Left kidney (tissue), 8 donors: Measurements from ENCODE around the gene KRT77. TPM values are rescaled to one million over a fixed set of nuclear protein-coding genes. Genes with fewer than 3 reads are reported as not detected.
"Not testable (repeated sequence)": the region's sequence is repeated elsewhere in the genome, so short reads cannot be mapped to it uniquely, and the experiment has no call there.

Source experiments
- DNase-seq: peaks from one replicate; pipeline ENCODE4 v3.0.0-alpha.2; 2013
- long read RNA-seq, 8 donors: transcript quantifications; one replicate each; lab custom pipeline, GENCODE V29; 2026
- polyA plus RNA-seq: library from polyadenylated mRNA; unstranded; fragments of 120-200 nt; gene quantifications from one replicate; pipeline ENCODE4 v1.2.1, GENCODE V29; 2013; ENCODE audit not compliant: insufficient read length

Gene KRT77
- polyA plus RNA-seq, result not detected
- long read RNA-seq, donor 1, result 0 reads
- long read RNA-seq, donor 2, result 0 reads
- long read RNA-seq, donor 3, result 0 reads
- long read RNA-seq, donor 4, result 0 reads
- long read RNA-seq, donor 5, result 0 reads
- long read RNA-seq, donor 6, result 0 reads
- long read RNA-seq, donor 7, result 0 reads
- long read RNA-seq, donor 8, result 0 reads

GRCh38 chr12:52703424-52703823, at the start of gene KRT77:
Gene KRT77 (minus strand): TSS chr12:52703524. CDS start chr12:52703434, 90 bp downstream.
- DNase-seq, result no peak

DNA sequence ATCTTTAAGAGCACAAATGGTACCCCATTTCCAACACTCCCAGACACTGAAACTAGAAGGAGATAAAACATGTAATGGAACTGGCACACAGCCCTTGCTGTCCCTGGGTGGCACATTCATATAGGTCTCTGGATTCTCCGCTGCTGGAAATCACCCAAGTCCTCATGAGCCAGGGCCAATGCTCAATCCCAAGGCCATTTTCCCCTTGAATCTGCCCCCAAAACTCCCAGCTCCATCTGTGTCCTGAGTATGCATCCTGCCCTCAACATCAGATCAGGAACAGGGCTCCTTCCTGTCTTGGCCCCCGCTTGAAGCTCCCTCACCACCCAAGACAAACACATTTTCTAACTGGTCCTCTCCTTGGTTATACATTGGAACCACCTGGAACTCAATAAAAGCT, 49.2 kb upstream of the KRT77 start:
- DNase-seq, result no peak

- DNase-seq, result no peak
Measured at GRCh38 chr12:52751795-52752194, 48.5 kb upstream of the KRT77 start.

DNA sequence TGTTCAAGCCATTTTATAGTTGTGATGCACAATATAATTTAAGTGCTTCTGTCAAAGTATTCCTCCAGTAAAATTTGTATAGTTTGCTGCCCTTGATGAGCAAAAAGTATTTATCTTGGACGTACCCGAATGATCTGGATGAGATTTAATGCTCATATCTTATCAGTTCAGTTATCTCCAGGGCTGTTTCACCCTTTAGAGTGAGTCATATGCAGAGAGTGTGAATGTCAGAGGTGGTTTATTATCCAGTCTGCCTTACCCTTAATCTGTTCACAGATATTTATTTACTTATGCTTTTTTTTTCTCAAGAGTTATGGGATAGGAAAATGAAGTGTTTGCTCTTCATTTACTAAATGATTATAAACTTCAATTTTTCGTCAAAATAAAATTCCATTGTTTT, 47.2 kb upstream of the KRT77 start:
- DNase-seq, result not testable (repeated sequence)

DNA sequence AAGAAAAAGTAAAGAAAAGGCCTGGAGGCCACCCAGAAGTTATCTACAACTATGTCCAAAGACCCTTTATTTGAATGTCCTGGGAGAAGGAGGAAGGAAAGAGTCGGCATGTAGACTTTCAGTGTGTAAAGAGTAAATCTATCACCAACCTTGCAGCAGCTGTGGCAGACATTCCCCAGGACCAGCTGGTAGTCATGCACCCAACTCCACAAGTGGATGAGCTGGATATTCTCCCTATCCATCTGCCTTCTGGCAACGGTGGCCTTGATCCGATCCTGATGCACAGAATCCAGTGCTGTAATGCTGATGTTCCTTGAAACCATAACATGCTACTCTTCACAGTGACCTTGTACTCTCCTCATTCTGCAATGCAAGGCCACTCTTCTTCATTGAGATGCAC, 46.5 kb upstream of the KRT77 start:
- DNase-seq, result no peak

- no peak for DNase-seq
Measured at GRCh38 chr12:52748578-52748977, 45.3 kb upstream of the KRT77 start.

DNA sequence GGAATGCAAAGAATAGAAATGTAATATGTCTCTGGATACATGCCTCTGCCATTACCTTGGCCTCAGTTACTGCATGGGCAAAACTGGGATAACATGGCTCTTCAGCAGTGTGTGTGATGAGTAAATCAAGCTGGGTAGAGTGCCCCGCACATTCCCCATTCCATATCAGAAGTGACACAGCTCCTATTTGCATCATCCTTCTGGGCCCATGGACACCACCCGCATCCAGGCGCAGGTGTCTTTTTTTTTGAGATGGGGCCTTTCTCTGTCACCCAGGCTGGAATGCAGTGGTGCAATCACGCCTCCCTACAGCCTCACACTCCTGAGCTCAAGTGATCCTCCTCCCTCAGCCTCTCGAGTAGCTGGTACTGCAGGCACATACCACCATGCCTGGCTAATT, 42.2 kb upstream of the KRT77 start:
- no peak for DNase-seq

DNA sequence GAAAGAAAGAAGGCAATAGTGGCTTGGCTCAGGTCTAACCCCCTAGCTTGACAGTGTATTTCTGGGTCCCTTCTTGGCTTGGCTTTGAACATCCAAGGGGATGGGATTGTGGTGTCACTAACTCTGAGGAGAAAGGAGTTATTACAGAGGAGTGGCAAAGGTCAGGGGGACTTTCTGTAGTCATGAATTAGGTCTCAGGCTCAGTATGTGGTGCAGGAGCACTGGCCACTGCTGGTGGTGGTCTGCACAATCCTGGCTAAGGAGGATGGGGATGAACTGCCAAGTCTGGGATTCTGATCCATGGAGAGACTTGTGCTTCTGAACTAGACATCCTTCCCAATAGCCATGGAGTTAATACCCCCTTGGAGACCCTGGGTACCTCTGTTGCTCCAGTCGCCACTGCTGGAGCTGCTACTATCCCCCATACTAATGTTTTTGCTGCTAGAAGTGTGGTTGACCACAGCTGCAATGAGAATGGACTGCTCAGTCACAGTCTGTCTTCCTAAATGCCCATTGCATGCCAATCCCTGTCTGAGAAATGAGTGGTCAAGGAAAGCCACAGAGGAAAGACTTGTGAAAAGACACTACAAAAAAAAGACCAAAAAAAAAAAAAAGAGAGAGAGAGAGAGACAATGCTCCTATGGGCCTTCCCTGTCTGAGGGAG, 41.3 kb upstream of the KRT77 start:
- DNase-seq, result no peak

GRCh38 chr12:52742822-52743457, 39.6 kb upstream of the KRT77 start:
- no peak for DNase-seq

DNA sequence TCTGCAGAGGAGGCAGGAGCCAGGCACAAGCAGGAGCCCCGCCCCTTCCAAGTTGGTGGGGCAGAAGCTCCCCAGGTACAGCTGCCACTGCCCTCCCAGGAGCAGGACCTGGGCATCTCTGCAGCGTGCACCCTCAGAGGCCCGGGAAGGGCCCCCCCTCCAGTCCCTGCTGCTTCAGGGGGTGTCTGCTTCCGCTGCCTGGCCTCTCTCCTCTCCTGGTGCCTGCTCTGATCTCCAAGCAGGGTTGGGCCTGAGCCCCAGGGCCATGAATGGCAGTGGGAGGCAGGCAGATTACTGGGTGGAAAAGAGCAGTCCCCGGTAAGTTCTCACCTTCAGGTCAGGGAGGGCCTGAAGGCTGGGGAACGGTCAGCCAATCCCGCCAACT, 38.9 kb upstream of the KRT77 start:
- no peak for DNase-seq

GRCh38 chr12:52741375-52742195, 38.3 kb upstream of the KRT77 start:
- peak; percentile 79 for DNase-seq

GRCh38 chr12:52740584-52740983, 37.3 kb upstream of the KRT77 start:
- no peak for DNase-seq

GRCh38 chr12:52739963-52740362, 36.6 kb upstream of the KRT77 start:
- no peak for DNase-seq

GRCh38 chr12:52735816-52736632, 32.7 kb upstream of the KRT77 start:
- DNase-seq, result no peak

DNA sequence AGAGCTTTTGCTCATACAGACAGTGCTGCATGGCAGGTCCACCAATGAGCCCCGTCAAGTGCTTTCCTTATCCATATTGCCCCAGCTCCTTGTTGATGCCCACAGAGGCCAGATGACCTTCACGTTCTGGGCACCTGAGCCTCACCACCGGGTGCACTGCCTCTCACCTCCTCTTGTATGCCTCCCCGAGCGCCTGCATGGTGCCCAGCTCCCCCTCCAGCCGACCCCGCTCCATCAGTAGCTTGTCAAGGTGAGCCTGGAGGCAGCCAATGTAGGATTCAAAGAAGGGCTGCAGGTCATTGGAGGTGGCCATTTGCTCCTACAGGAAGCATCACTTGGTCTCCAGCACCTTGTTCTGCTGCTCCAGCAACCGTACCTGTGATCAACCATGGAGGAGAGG, 31.8 kb upstream of the KRT77 start:
- no peak for DNase-seq

DNA sequence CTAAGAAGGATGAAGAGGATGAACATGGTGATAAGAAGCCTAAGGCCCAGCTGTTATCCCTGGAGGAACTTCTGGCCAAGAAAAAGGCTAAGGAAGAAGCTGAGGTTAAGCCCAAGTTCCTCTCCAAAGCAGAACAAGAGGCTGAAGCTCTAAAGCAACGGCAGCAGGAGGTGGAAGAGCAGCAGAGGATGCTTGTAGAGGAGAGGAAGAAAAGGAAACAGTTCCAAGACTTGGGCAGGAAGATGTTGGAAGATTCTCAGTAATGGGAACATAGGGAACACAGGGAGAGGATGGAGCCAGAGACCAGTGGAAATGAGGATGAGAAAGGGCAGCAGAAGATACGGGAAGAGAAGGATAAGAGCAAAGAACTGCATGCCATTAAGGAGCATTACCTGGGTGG, 27.5 kb upstream of the KRT77 start:
- no peak for DNase-seq

DNA sequence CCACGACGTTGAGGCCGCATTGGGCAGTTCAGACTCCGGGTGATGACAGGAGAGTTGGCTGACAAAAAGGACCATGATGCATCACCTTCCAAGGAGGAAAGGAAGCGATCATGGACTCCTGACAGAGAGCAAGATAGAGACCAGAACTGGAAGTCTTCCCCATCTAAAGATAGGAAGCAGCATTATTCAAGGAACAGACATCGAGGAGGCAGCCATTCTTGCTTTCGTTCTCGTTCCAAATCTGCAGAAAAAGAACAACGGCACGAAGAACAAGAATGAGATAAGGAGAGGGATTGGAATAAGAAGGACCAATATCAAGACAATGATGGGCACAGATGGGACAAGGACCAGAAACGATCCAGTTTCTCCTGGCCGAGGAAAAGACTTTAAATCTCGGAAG, 27.1 kb upstream of the KRT77 start:
- DNase-seq, result no peak

- DNase-seq, result no peak
Measured at GRCh38 chr12:52729147-52729546, 25.8 kb upstream of the KRT77 start.

GRCh38 chr12:52728374-52728773, 25.1 kb upstream of the KRT77 start:
- no peak for DNase-seq

DNA sequence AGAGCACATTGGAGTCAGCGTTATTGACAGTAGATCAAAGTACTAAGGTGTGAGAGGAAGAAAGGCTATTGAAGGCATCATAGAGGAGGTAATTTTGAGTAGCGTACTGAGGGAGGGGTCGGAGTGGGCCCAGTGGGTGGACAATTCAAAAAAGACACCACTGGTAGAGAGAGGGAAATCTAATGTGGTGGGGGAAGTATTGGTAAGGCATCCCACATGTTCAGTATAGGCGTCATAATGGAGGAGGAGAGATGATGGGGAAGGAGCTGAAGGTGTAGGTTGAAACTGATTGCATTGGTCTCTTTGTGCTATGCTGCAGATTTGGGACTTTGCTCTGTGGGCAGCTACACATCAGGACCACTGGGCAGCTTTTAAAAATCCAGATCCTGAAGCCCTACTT, 23.7 kb upstream of the KRT77 start:
- DNase-seq, result no peak

DNA sequence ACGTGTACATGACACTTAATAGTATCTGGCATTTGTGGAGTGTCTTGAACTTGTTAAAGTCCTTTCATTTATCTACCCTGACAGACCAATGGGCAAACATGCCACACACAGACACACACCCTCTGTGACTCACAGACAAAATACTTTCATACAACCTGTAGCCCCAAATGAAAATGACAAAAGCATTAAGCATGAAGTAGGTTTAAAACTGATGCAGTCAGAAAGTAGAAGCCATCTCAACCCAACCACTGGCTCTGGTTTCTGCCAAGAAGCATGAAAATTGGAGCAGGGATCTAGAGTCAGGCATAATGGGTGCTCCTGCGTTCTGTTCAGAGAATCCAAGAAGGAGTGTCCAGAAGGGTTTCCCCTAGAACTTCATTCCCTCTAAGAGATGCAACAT, 23.1 kb upstream of the KRT77 start:
- no peak for DNase-seq

DNA sequence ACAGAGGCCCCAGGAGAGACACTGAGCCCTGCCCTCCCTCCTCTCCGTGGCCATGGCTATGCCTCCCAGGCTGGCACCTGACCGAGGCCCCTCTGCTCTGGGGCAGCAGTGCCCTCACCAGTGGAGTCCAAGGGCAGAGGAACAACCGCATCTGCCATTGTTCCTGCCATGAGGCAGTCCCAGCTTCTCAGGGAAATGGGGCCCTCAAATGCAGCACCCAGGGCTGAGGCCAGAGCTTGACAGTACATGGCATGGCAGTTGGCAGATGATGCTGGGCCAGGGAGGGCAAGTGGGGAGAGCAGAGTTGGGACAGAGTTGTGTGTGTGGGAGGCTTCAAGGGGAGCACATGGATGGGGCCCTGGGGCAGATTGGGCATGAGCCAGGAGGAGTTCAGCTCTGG, 21.1 kb upstream of the KRT77 start:
- no peak for DNase-seq
